Measurements from ENCODE around the gene TRIO.

DNA sequence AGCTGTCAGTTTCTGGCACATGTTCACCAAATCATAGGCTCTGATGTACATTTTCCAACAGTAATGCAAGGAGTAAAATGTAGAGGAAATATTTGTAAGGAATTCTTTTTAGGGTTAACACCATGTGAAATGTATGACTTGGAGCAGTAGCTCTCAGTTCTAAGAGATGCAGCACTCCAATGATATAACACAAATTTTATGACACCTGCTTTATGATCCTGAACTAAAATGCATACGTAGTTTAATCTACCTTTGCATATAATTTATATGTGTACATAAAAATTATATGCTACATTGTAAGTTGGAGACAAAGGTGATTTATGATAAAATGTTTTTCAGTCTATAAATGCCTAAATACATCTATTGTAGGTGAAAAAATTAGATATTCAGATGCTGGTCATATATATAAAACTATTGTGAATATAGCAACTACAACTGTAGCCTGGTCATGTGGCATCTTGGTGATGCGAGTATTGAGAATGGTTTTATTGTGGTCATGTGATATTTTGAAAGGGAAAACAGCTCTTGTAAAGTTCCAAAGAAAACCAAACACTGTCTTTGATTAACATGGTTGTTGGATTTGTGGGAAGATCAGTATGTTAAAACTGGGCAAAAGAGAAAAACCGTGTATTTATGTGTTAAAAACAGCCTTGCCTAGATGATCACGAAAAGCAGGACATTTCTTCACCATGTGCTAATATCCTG lies 171.0 kb downstream of the TRIO start:
- TF ChIP-seq CTCF (IDR thresholded peaks at IDR 0.05): no peak
- TF ChIP-seq POLR2A (IDR thresholded peaks at IDR 0.05): no peak
